Ishikawa (cell line): ENCODE measurements around the gene CHST12.

Source experiments
- CEBPB ChIP-seq: IDR thresholded peaks from 2 replicates; pipeline ENCODE4 v1.6.1; 2012
- CREB1 ChIP-seq: IDR thresholded peaks from 2 replicates; pipeline ENCODE4 v1.6.1; 2012; ENCODE audit warnings: low read depth
- EGR1 ChIP-seq: IDR thresholded peaks from 2 replicates; pipeline ENCODE4 v1.6.1; 2012
- EP300 ChIP-seq: IDR thresholded peaks from 2 replicates; pipeline ENCODE4 v1.6.1; 2012; ENCODE audit warnings: borderline replicate concordance
- FOXM1 ChIP-seq: IDR thresholded peaks from 2 replicates; pipeline ENCODE4 v1.6.1; 2012; ENCODE audit warnings: low read depth, borderline replicate concordance
- MAX ChIP-seq: IDR thresholded peaks from 2 replicates; pipeline ENCODE4 v1.6.1; 2012
- NFIC ChIP-seq: IDR thresholded peaks from 2 replicates; pipeline ENCODE4 v1.6.1; 2012
- RAD21 ChIP-seq: IDR thresholded peaks from 2 replicates; pipeline ENCODE4 v1.6.1; 2012; ENCODE audit warnings: low read depth
- REST ChIP-seq: IDR thresholded peaks from 2 replicates; pipeline ENCODE4 v1.6.1; 2012; ENCODE audit warnings: low read depth, mild to moderate bottlenecking
- TAF1 ChIP-seq: IDR thresholded peaks from 2 replicates; pipeline ENCODE4 v1.6.1; 2012; ENCODE audit warnings: low read depth, mild to moderate bottlenecking
- TCF12 ChIP-seq: IDR thresholded peaks from 2 replicates; pipeline ENCODE4 v1.6.1; 2012; ENCODE audit warnings: low read depth
- TEAD4 ChIP-seq: IDR thresholded peaks from 2 replicates; pipeline ENCODE4 v1.6.1; 2012
- USF1 ChIP-seq: IDR thresholded peaks from 2 replicates; pipeline ENCODE4 v1.6.1; 2012
- YY1 ChIP-seq: IDR thresholded peaks from 2 replicates; pipeline ENCODE4 v1.6.1; 2012; ENCODE audit warnings: low read depth
- ZBTB7A ChIP-seq: IDR thresholded peaks from 2 replicates; pipeline ENCODE4 v1.6.1; 2012; ENCODE audit warnings: low read depth

CHST12 gene

GRCh38 chr7:2399848-2400587 is 3.4 kb upstream of the CHST12 start:
- TF ChIP-seq NFIC (peak; percentile 82), ZBTB7A (no peak), MAX (no peak), CREB1 (no peak), CEBPB (0 out of 2 replicates have a peak, but pooled peaks have one; percentile 44), RAD21 (no peak), YY1 (no peak)

- TF ChIP-seq RAD21: no peak
- TF ChIP-seq EP300: no peak
- no peak for TF ChIP-seq FOXM1
- TF ChIP-seq REST: no peak
- no peak for TF ChIP-seq CEBPB
- TF ChIP-seq EGR1: no peak
- no peak for TF ChIP-seq USF1
- TF ChIP-seq TEAD4: no peak
- no peak for TF ChIP-seq MAX
- no peak for TF ChIP-seq CREB1
- TF ChIP-seq TAF1: no peak
- TF ChIP-seq NFIC: no peak
- TF ChIP-seq TCF12: no peak
- no peak for TF ChIP-seq ZBTB7A
- no peak for TF ChIP-seq YY1
Measured at GRCh38 chr7:2402687-2403013, 761 bp upstream of the CHST12 start.

- TF ChIP-seq NFIC (0 out of 2 replicates have a peak, but pooled peaks have one; percentile 8), YY1 (no peak), TCF12 (no peak), EGR1 (no peak), RAD21 (0 out of 2 replicates have a peak, but pooled peaks have one; percentile 7), TEAD4 (no peak), TAF1 (peak; percentile 26; the same call in 1 of the 2 replicates)
Measured at GRCh38 chr7:2403718-2404648, 572 bp downstream of the CHST12 start.

- no peak for TF ChIP-seq MAX
- TF ChIP-seq CREB1: no peak
- TF ChIP-seq YY1: no peak
- no peak for TF ChIP-seq CEBPB
- TF ChIP-seq EGR1: no peak
- TF ChIP-seq EP300: no peak
Measured at GRCh38 chr7:2404714-2405119, 1.3 kb downstream of the CHST12 start.

GRCh38 chr7:2405201-2405600 is 1.8 kb downstream of the CHST12 start:
- TF ChIP-seq REST (no peak), TAF1 (no peak), YY1 (no peak), ZBTB7A (no peak), TCF12 (no peak), FOXM1 (no peak), EP300 (no peak), CEBPB (no peak), CREB1 (no peak), RAD21 (no peak), TEAD4 (no peak), USF1 (no peak), NFIC (no peak), MAX (no peak), EGR1 (no peak)
